SW 1271 (cell line): ENCODE data around the gene OSBPL2.

Experiments
- DNase-seq, 2 experiments: peaks; one replicate each; lab custom pipeline; 2025; lab: John Stamatoyannopoulos, UW

Gene OSBPL2

GRCh38 chr20:62301773-62302340 is 63.5 kb downstream of the OSBPL2 start:
- peak; percentile 95 to 97 for DNase-seq

GRCh38 chr20:62302341-62303061 is 64.2 kb downstream of the OSBPL2 start, which contains the start of gene ADRM1:
TSS of gene ADRM1 (plus strand) at chr20:62302997. CDS start at chr20:62303569, 572 bp downstream.
- peak; percentile 91 to 95 for DNase-seq

- DNase-seq: no peak
Observed at GRCh38 chr20:62303062-62303339, 64.7 kb downstream of the OSBPL2 start.

DNA sequence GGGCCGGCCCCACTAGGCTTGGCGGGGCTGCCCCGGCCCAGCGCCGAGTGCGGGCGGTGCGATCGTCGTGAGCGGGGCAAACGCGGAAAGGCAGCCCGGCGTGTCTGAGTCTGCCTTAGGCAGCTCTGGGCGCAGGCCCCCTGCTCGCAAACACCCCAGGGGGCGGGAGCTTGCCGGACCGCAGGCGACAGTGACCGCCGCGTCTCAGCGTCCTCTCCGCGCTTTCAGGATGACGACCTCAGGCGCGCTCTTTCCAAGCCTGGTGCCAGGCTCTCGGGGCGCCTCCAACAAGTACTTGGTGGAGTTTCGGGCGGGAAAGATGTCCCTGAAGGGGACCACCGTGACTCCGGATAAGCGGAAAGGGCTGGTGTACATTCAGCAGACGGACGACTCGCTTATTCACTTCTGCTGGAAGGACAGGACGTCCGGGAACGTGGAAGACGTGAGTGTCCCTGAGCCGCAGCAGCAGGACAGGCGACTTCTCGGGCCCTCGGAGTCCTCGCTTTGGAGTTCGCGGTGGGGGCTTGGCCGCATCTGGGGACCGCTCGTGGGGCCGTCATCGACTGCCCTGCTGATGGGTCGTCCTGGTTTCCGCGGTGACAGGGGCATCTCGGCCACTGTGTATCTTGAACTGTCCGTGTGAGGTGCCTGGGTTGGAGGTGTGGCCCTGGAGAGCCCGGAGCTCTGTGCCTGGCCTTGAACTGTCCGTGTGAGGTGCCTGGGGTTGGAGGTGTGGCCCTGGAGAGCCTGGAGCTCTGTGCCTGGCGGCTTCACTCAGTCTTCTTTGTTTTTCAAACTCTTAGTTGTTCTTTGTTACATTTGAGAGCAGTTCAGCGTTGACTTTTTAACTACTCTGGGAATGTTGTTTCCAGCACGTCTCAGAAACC is 65.3 kb downstream of the OSBPL2 start:
- peak in 1 of 2 experiments; percentile 54 for DNase-seq

GRCh38 chr20:62304331-62305148 is 66.2 kb downstream of the OSBPL2 start:
- DNase-seq: peak in 1 of 2 experiments; percentile 48

DNA sequence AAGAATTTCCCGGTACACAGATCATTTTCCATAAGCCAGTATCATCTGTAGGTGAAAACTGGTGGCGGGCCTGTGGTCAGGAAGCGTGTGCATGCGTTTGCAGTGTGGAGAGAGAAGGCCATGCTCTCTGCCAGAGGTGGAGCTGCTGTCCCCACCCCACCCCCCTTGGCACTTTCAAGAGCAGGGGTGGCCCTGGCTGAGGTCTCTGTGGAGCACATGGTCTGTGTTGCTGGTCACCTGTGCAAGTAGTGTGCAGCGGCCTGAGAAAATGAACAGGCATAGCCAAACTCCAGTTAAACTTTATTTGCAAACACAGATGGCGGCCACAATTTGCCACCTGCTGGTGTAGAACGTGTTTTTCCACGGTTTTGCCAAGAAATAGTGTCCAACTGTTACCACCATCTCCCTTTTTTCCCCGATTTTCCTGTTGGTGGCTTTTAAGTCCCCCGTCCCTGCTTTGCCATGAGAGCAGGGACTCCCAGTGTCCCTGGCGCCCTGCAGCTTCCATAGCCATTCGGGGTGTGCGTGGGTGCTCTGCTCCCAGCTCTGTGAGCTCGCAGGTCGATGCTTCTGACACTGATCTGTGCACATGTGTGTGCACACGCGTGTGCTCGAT is 66.9 kb downstream of the OSBPL2 start:
- DNase-seq: peak in 1 of 2 experiments; percentile 48

DNA sequence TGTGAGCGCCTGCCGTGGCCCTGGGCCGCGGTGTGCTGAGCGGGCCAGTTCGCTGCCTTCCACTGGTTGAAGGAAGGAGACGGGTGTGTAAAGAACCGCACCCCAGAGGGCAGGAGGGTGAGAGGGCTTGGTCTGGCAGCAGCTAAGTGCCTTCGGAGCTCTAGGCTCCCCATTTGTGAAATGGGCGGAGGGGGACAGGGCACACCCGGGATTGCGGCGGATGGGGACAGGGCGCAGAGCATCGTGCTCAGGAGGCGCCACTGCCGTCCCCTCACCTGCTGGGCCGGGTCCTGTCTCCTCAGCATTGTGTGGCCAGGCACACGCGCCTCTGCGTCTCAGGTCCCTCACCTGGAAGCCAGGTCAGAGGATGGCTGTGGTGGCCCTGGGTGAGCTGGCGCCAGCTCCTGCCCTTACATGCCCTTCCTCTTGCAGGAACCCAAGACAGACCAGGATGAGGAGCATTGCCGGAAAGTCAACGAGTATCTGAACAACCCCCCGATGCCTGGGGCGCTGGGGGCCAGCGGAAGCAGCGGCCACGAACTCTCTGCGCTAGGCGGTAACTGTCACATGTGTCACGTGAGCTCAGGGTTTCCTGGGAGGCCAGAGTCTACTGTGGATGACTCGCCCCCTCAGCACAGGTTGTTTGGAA is 67.6 kb downstream of the OSBPL2 start:
- no peak for DNase-seq

- DNase-seq: no peak
Observed at GRCh38 chr20:62306414-62307187, 68.3 kb downstream of the OSBPL2 start.

DNA sequence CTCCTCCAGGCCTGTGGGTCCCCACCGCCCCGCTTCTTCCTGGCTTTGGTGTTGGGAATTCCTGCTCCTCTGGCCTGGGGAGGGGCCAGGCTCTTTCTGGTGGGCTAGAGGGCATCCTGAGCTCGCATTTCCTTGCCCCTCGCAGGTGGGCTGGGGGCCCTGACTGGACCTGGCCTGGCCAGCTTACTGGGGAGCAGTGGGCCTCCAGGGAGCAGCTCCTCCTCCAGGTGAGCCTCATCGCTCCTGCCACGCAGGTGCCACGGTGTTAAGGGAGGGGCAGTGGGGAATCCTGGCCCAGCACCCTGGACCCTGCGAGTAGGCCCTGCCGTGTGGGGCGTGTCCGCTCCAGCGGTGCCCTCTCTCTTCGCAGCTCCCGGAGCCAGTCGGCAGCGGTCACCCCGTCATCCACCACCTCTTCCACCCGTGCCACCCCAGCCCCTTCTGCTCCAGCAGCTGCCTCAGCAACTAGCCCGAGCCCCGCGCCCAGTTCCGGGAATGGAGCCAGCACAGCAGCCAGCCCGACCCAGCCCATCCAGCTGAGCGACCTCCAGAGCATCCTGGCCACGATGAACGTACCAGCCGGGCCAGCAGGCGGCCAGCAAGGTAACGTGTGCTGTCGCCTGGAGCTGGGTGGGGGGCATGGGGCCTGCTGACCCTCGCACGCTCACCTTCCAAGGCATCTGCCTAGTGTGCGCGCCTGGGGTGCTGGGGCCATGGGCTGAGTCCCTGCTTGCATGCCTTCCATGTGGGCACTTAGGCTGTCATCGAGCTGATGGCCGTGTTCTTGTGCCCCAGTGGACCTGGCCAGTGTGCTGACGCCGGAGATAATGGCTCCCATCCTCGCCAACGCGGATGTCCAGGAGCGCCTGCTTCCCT is 69.1 kb downstream of the OSBPL2 start:
- no peak for DNase-seq

- no peak for DNase-seq
Observed at GRCh38 chr20:62308102-62308822, 69.9 kb downstream of the OSBPL2 start.

DNA sequence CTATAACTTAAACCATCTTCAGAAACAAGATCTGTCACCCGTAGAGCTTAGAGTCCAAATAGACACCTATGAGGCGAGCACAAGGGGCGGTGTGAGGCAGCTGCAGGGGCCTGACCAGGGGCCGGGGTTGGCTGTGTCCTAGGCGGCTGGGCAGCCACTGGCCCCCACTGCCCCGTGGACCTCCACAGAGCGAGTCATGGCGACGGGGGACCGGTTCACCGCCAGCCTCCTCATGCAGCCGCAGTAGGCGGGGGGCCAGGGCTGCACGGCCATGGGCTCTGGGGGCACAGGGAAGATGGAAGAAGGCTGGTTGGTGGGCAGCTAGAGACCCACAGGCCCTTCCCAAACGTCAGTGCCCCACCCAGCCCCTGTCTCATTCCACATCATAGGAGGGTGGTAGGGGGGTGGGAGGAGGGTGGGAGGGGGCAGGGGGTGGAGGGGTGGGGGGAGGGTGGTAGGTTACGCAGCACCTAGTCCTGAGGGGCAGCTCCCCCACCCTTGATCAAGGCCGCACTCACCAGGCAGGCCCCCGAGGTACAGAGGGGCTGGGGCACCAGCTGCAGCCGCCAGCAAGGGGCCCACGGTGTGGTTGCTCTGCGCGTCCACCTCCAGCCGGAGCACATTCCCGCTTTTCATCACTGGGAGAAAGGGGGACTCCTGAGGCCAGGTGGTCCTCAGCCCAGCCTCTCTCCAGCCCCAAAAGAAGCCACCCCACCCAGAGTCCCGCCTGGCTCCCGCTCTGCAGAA is 71.0 kb downstream of the OSBPL2 start:
- DNase-seq: no peak

- DNase-seq: no peak
Observed at GRCh38 chr20:62309947-62310756, 71.8 kb downstream of the OSBPL2 start.

DNA sequence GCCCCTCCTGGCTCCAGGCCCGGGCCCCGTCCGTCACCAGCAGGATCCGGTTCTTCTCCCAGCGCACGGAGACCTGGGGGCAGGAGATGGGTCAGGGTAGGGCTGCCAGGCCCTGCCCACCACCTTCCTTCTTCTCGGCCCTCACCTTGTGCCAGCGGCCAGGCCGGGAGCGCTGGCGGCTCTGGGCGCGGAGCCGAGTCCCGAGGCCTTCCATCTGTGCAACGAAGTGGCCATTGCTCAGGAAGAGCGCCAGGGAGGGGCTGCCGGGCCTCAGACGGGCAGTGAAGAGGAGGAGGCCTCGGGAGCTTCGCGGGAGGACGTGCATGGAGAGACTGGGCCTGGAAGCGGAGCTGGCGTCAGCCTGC is 72.4 kb downstream of the OSBPL2 start:
- no peak for DNase-seq

DNA sequence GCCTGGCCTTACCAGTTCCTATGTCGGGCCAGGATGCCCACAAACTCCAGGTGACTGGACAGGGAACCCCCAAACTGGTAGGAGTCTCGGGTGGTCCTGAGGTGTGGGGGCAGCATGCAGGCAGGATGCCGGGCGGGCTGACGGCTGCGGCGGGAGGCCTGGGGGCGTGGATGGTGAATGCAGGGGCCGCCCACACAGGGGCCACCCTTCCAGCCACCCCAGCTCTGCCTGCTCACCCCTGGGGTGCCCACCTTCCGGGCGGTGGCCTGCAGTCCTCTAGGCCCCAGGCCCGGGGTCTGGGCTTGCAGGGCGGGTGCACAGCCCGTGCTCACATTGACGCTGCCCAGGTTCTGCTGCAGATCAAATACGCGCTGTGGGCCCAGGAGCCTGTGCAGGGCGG is 72.8 kb downstream of the OSBPL2 start:
- DNase-seq: no peak

- no peak for DNase-seq
Observed at GRCh38 chr20:62311832-62312661, 73.7 kb downstream of the OSBPL2 start.

DNA sequence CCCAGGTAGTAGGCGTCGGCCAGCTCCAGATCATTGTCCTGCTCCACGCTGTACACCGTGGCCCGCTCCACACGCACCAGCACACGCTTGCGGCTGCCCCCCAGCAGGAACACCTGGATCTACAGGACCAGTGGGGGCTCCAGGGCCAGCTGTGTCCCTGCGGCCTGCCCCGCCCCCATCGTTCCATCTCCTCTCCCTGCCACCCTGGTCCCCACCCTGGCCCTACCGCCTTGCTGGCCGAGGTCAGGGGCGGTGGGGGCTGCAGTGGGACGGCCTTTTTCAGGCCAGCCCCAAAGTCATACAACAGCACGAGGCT is 74.3 kb downstream of the OSBPL2 start:
- no peak for DNase-seq
